AG09319 (cell line): ENCODE data around the gene TPD52L1.
A peak's percentile ranks its signal among the peaks of the same experiment; 100 is the strongest.

Experiments used
- DNase-seq: peaks from one replicate; pipeline ENCODE4 v3.0.0-alpha.2; 2010; ENCODE audit warnings: low read depth; ENCODE audit errors: extremely low read depth
- CTCF ChIP-seq: IDR thresholded peaks from 2 replicates; pipeline ENCODE4 v1.5.1; 2011; ENCODE audit warnings: low read depth, mild to moderate bottlenecking, inconsistent platforms, low read length, moderate library complexity

TPD52L1 gene

GRCh38 chr6:125191916-125192609 lies 38.5 kb downstream of the TPD52L1 start:
- DNase-seq: no peak
- TF ChIP-seq CTCF: peak; percentile 55

GRCh38 chr6:125192610-125192930 lies 39.0 kb downstream of the TPD52L1 start:
- no peak for TF ChIP-seq CTCF
- DNase-seq: no peak

GRCh38 chr6:125193208-125193607 lies 39.6 kb downstream of the TPD52L1 start:
- TF ChIP-seq CTCF: no peak
- DNase-seq: no peak

GRCh38 chr6:125194941-125195340 lies 41.4 kb downstream of the TPD52L1 start:
- no peak for DNase-seq
- no peak for TF ChIP-seq CTCF

- no peak for DNase-seq
- TF ChIP-seq CTCF: no peak
Observed at GRCh38 chr6:125195526-125195925, 42.0 kb downstream of the TPD52L1 start.

GRCh38 chr6:125196613-125197012 lies 43.0 kb downstream of the TPD52L1 start:
- no peak for DNase-seq
- TF ChIP-seq CTCF: no peak

GRCh38 chr6:125197795-125198269 lies 44.3 kb downstream of the TPD52L1 start:
- DNase-seq: peak; percentile 56
- no peak for TF ChIP-seq CTCF
